ENCODE measurements around the gene CXCL9. TPM values are rescaled to one million over a fixed set of nuclear protein-coding genes. Genes with fewer than 3 reads are reported as not detected.
"Not testable (repeated sequence)": the region's sequence is repeated elsewhere in the genome, so short reads cannot be mapped to it uniquely, and the experiment has no call there.

Gene CXCL9
- total and polyA plus RNA-seq, 4 donors: 0.57 to 5.2 (median 1.6) TPM

- not testable (repeated sequence) for H3K27me3 ChIP-seq (ENCODE audit: control insufficient read depth in 3 of 3, insufficient read depth in 3 of 3, low read length in 2 of 3); H3K4me1 ChIP-seq (ENCODE audit: control insufficient read depth in 5 of 5, insufficient read depth in 5 of 5, low read length in 5 of 5); ATAC-seq (ENCODE audit: insufficient read depth, low FRiP score); H3K9ac ChIP-seq (ENCODE audit: insufficient read depth in 1 of 2, low read length in 2 of 2); H3K27ac ChIP-seq (ENCODE audit: low read depth in 1 of 2, low read length in 1 of 2); DNase-seq; H3K4me3 ChIP-seq; H3K9me3 ChIP-seq (ENCODE audit: control insufficient read depth in 4 of 4, insufficient read depth in 3 of 4, low read length in 3 of 4)
- H3K36me3 ChIP-seq (ENCODE audit: control insufficient read depth in 4 of 4, insufficient read depth in 4 of 4, low read length in 4 of 4): peaks cover 36 to 58% (median 45%) of the 10 kb centered on the region in 4 donors
- 96 to 99% methylated on average over 6 to 7 of the region's 7 CpGs for WGBS, 2 donors
Observed at GRCh38 chr4:75958546-75958945, 48.8 kb downstream of the CXCL9 start.

- not testable (repeated sequence) for H3K9ac ChIP-seq (ENCODE audit: insufficient read depth in 1 of 2, low read length in 2 of 2); H3K27me3 ChIP-seq (ENCODE audit: control insufficient read depth in 3 of 3, insufficient read depth in 3 of 3, low read length in 2 of 3); DNase-seq; H3K27ac ChIP-seq (ENCODE audit: low read depth in 1 of 2, low read length in 1 of 2); ATAC-seq (ENCODE audit: insufficient read depth, low FRiP score); H3K4me3 ChIP-seq; H3K9me3 ChIP-seq (ENCODE audit: control insufficient read depth in 4 of 4, insufficient read depth in 3 of 4, low read length in 3 of 4)
- WGBS, 2 donors: 85 to 95% methylated on average over 5 of the region's 5 CpGs
- Histone ChIP-seq H3K36me3 (ENCODE audit: control insufficient read depth in 4 of 4, insufficient read depth in 4 of 4, low read length in 4 of 4) (peaks cover 31 to 62% (median 45%) of the 10 kb centered on the region in 4 donors), H3K4me1 (ENCODE audit: control insufficient read depth in 5 of 5, insufficient read depth in 5 of 5, low read length in 5 of 5) (peaks cover 0 to 12% (median 0%) of the 10 kb centered on the region in 5 donors)
Observed at GRCh38 chr4:75954811-75955210, 52.5 kb downstream of the CXCL9 start.

GRCh38 chr4:75953509-75953908, 53.8 kb downstream of the CXCL9 start:
- Histone ChIP-seq H3K4me3 (no peak overlapping the region), H3K27me3 (ENCODE audit: control insufficient read depth in 3 of 3, insufficient read depth in 3 of 3, low read length in 2 of 3) (no peaks in the 10 kb centered on the region), H3K36me3 (ENCODE audit: control insufficient read depth in 4 of 4, insufficient read depth in 4 of 4, low read length in 4 of 4) (peaks cover 23 to 58% (median 39%) of the 10 kb centered on the region in 4 donors), H3K27ac (ENCODE audit: low read depth in 1 of 2, low read length in 1 of 2) (no peak overlapping the region), H3K9ac (ENCODE audit: insufficient read depth in 1 of 2, low read length in 2 of 2) (no peak overlapping the region), H3K4me1 (ENCODE audit: control insufficient read depth in 5 of 5, insufficient read depth in 5 of 5, low read length in 5 of 5) (peaks cover 0 to 12% (median 0%) of the 10 kb centered on the region in 5 donors), H3K9me3 (ENCODE audit: control insufficient read depth in 4 of 4, insufficient read depth in 3 of 4, low read length in 3 of 4) (no peaks in the 10 kb centered on the region)
- ATAC-seq (ENCODE audit: insufficient read depth, low FRiP score) (no peak), DNase-seq (no peak)
- no peak for TF ChIP-seq CTCF (IDR thresholded peaks at IDR 0.05; ENCODE audit: control extremely low read depth, extremely low read depth)
- WGBS, 2 donors: 57 to 88% methylated on average over 2 of the region's 2 CpGs

Other genes starting within 250 kb of the CXCL9 start
- gene PPEF2, start 105.1 kb downstream of the CXCL9 start, total RNA-seq: not detected
- under 1 TPM in 1 of 2 donors, not detected in 1; 0.01 TPM for gene PPEF2, start 105.1 kb downstream of the CXCL9 start, polyA plus RNA-seq
- gene NAAA, start 66.5 kb downstream of the CXCL9 start, total RNA-seq: 10 to 100 TPM; 15.9 to 43.6 TPM
- gene NAAA, start 66.5 kb downstream of the CXCL9 start, polyA plus RNA-seq: 10 to 100 TPM in 1 of 2 donors, 1 to 10 TPM in 1; 8.1 to 47.3 TPM
- gene SDAD1, start 16.6 kb downstream of the CXCL9 start, total RNA-seq: 10 to 100 TPM; 30.2 to 31.5 TPM
- gene SDAD1, start 16.6 kb downstream of the CXCL9 start, polyA plus RNA-seq: 10 to 100 TPM; 11.5 to 19.6 TPM
- gene CXCL10, start 16.0 kb upstream of the CXCL9 start, total RNA-seq: 1 to 10 TPM; 1.8 to 3.8 TPM
- 10 to 100 TPM in 1 of 2 donors, 1 to 10 TPM in 1; 1.3 to 18.6 TPM for gene CXCL10, start 16.0 kb upstream of the CXCL9 start, polyA plus RNA-seq
- under 1 TPM in 1 of 2 donors, not detected in 1; 0.58 TPM for gene CXCL11, start 28.6 kb upstream of the CXCL9 start, total RNA-seq
- gene CXCL11, start 28.6 kb upstream of the CXCL9 start, polyA plus RNA-seq: 1 to 10 TPM in 1 of 2 donors, under 1 TPM in 1; 0.10 to 1.6 TPM
- gene ART3, start 67.2 kb upstream of the CXCL9 start, total RNA-seq: under 1 TPM in 1 of 2 donors, not detected in 1; 0.71 TPM
- under 1 TPM in 1 of 2 donors, not detected in 1; 0.13 TPM for gene ART3, start 67.2 kb upstream of the CXCL9 start, polyA plus RNA-seq
- 10 to 100 TPM; 26.5 to 57.6 TPM for gene NUP54, start 140.9 kb upstream of the CXCL9 start, total RNA-seq
- 10 to 100 TPM; 19.8 to 30.2 TPM for gene NUP54, start 140.9 kb upstream of the CXCL9 start, polyA plus RNA-seq
- gene SCARB2, start 206.3 kb upstream of the CXCL9 start, total RNA-seq: 100 to 1,000 TPM; 195 to 360 TPM
- gene SCARB2, start 206.3 kb upstream of the CXCL9 start, polyA plus RNA-seq: 100 to 1,000 TPM; 104 to 105 TPM
- 10 to 100 TPM in 1 of 2 donors, 1 to 10 TPM in 1; 6.3 to 10.7 TPM for gene FAM47E, start 244.2 kb upstream of the CXCL9 start, total RNA-seq
- 1 to 10 TPM; 4.4 to 7.6 TPM for gene FAM47E, start 244.2 kb upstream of the CXCL9 start, polyA plus RNA-seq